GM10266 (cell line): Measurements from ENCODE around the gene RIMS4.

Source experiments
- DNase-seq: peaks from one replicate; pipeline ENCODE4 v3.0.0; 2012; ENCODE audit errors: extremely low spot score
- TF ChIP-seq, protein P1 (sequence below): IDR thresholded peaks from 2 replicates; pipeline ENCODE4 v1.5.1; 2012; ENCODE audit warnings: mild to moderate bottlenecking, low read depth; ENCODE audit not compliant: control insufficient read depth, insufficient read depth; ENCODE audit errors: missing control alignments

The RIMS4 gene

DNA sequence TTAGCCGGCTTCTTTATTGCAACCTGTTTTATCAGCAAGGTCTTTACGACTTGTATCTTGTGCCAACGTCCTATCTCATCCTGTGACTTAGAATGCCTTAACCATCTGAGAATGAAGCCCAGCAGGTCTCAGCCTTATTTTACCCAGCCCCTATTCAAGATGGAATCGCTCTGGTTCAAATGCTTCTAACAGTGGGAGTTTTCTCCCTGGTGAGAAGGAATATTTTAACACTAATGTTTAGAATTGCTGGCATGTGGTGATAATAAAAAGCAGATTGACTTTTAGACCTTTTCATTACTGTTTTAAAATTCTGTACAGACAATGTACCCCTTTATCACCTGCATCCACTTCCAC lies 74.6 kb downstream of the RIMS4 start:
- DNase-seq: no peak
- TF ChIP-seq, protein P1, sequence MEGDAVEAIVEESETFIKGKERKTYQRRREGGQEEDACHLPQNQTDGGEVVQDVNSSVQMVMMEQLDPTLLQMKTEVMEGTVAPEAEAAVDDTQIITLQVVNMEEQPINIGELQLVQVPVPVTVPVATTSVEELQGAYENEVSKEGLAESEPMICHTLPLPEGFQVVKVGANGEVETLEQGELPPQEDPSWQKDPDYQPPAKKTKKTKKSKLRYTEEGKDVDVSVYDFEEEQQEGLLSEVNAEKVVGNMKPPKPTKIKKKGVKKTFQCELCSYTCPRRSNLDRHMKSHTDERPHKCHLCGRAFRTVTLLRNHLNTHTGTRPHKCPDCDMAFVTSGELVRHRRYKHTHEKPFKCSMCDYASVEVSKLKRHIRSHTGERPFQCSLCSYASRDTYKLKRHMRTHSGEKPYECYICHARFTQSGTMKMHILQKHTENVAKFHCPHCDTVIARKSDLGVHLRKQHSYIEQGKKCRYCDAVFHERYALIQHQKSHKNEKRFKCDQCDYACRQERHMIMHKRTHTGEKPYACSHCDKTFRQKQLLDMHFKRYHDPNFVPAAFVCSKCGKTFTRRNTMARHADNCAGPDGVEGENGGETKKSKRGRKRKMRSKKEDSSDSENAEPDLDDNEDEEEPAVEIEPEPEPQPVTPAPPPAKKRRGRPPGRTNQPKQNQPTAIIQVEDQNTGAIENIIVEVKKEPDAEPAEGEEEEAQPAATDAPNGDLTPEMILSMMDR: no peak

DNA sequence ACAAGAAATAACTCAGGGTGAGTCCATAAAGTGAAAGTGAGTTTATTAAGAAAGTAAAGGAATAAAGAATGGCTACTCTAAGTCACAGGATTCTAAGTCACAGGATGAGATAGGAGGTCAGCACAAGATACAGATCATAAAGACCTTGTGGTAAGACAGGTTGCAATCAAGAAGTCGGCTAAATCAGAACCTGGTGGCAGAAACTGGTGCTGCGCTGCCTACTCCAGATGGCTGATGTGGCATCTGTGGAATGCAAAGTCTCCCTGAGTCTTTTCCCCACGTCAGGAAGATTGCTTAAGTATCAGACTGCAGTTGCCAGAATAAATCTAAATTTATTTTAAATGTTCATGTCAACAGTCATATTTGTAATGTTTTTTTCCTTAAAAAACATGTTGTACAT lies 75.4 kb downstream of the RIMS4 start:
- TF ChIP-seq, protein P1: no peak
- no peak for DNase-seq

DNA sequence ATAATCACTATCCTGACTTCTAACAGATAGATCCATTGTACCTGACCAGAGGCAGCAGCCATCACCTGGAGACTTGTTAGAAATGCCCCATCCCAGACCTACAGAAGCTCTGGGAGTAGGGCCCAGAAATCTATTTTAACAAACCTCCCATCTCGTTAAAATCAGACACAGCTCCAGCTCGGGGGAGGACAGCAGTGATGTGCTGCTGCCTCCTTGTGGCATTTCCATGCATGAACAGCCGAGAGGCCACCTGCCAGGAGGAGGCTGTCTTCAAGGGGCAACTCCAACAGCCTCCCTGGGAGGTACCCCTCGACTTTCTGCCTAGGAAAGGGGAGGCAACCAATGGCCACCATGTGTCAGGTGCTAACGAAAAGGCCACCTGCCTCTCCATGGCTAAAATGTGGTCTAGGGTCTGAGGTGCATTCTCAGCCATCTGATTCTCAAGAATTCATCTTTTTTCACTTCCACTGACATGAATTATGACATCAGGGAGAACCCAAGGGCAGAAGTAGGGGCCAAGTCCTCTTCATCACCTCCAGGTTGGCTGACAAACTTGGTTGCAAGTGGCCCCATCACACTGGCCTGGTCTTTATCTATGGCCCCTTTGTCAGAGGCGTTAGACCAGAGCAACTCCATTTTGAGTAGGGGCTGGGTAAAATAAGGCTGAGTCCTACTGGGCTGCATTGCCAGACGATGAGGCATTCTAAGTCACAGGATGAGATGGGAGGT lies 76.8 kb downstream of the RIMS4 start:
- DNase-seq: peak; percentile 82
- TF ChIP-seq, protein P1: peak; percentile 91

DNA sequence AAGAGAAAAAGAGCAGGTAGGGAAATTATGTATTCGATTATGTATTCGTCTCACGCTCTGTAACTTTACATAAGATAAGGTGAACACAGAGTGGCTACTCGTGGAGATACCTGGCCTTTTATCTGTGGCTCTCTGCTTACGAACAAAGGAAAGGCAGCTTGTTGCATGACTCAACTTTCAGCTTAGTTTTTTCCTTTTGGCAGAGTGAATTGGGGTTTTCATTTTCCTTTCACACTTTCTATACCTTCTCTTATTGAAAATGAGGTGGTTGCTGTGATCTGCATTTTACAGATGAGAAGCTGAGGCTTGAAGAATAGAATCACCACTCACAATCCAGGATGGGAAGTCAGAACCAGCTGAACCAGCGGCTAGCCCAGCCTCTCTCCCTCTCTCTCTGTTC lies 78.0 kb downstream of the RIMS4 start:
- TF ChIP-seq, protein P1: no peak
- no peak for DNase-seq

DNA sequence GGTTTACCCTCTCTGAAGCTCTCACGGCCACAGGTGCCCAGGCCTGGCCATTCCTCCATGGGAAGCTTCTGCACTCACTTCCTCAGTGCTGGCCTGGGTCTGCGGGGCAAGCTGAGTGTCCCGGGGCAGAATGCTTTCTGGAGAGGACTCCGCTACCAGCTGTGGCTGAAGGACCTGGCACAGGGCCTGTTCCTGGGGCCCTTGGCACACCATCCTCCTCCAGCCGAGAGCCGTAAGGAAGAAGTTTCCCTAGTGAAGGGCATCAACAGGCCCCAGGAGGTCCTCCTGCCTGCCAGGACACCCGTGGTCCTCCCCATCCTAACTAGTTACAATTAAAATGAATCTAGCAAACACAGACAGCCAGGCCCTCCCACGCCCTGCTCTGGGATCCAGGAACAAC lies 78.7 kb downstream of the RIMS4 start:
- DNase-seq: no peak
- TF ChIP-seq, protein P1: no peak

DNA sequence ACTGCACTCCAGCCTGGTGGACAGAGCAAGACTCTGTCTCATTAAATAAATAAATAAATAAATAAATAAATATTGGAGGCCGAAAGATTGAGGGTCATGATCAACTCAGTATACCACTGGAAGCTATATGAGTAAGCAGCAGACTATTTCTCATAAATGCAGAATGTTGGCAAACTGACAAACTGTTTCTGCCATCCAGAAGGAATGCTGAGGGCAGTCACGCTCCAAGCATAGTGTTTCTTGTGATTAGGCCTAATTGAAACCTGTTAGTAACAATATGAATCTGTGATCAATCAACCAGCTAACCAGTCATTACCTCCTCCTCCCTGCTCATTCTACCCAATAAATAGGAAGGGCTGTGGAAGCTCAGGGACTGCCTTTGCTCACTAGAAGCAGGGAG lies 79.9 kb downstream of the RIMS4 start:
- DNase-seq: no peak
- TF ChIP-seq, protein P1: no peak

DNA sequence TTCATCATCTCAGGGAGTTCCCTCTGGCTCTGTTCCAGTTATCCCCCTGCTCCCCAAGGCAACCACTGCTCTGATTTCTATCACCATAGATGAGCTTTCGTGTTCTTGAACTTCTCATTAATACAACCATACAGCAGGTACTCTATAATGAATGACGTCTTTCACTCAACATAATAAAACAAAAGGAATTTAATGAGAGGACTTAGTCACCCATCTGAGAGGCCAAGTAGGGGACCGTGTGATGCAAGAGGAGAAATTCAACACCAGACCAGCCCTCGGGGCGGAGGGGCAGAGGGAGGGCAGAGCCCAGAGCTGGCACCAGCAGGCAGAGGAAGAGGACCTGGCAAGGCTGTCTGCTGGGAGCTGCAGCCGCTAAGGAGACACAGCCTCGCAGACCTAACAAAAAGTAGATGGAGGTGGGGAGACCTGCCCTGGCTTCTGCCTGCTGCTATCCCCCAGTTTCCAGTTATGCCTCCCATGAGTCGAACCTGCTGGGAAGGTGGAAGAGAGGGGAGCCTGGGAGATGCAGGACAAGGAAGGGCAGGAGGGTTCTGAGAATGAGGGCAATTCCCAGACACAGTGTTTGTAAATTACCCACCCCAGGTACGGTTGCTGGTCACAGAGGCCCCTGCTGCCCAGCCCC lies 81.4 kb downstream of the RIMS4 start:
- TF ChIP-seq, protein P1: no peak
- no peak for DNase-seq
